ENCODE measurements around the gene DCANP1.

The DCANP1 gene

DNA sequence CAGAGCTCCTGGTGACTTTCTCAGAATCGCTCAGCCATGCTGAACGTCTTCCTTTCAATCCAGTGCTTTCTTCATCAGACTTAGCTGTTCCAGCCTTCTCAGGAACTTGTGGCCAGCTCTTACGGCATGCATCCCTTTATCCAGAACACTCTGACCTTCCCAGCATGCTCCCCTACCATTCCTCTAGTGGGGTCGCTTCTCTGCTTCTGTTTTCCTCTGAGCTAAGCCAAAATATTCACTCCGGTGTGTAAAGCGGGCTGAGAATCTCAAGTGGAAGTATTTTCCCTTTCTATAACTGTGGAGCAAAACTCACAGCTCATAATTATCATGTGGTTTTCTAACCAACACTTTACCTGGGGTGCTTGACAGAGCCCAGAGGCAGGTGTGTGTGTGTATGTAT, 6.2 kb downstream of the DCANP1 start:
- no peak for DNase-seq

DNA sequence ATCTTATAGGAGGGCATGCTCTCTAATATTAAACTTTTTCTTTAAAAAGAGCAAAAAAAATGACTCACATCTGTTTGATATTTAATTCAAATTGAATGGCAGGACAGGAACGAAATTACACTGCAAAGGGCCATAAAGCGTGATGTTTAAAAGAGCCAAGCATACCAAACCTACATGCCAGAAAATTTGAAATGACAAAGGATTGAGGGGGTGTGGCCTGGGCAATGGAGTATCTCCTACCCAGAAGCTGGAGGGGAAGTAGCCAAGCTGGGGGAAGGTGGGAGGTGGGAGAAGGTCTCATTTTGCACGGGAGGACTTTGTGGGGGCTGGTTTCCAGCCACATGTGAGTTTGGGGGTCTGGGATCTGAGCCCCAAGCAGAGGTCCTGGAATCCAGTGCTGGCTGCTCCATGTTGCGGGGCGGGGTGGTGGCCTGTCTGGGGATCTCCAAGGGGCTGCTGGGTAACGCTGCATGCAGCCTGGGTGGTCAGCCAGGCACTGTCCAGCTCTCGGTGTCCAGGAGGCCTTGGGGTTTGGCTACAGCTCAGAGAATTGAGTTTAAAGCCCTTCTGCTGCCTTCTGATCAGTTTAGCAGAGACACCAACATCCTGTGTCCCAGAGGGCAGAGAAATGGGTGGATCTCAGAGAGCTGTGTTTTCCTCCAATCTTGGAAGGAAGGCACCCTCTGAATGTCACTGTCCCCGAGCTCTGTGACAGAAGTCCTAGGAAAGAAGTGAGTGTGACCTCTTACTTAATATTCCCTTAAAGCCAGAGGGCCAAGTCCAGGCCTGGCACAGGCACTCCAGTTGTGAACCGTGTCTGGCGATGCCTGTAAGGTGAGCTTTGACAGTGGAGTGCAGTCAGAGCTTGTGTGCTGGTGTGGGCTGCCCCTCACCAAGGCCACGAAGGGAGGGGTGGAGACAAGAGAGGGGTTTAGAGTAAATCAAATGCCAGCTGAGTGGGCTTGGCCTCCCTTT, 7.6 kb downstream of the DCANP1 start:
- no peak for DNase-seq

- no peak for DNase-seq
Observed at GRCh38 chr5:135438636-135439221, 8.4 kb downstream of the DCANP1 start.

- no peak for DNase-seq
Observed at GRCh38 chr5:135437796-135438560, 9.2 kb downstream of the DCANP1 start.

GRCh38 chr5:135437422-135437795, 9.7 kb downstream of the DCANP1 start:
- no peak for DNase-seq

GRCh38 chr5:135436951-135437418, 10.2 kb downstream of the DCANP1 start:
- no peak for DNase-seq

GRCh38 chr5:135435467-135436330, 11.4 kb downstream of the DCANP1 start:
- no peak for DNase-seq

GRCh38 chr5:135434591-135435466, 12.3 kb downstream of the DCANP1 start:
- no peak for DNase-seq

DNA sequence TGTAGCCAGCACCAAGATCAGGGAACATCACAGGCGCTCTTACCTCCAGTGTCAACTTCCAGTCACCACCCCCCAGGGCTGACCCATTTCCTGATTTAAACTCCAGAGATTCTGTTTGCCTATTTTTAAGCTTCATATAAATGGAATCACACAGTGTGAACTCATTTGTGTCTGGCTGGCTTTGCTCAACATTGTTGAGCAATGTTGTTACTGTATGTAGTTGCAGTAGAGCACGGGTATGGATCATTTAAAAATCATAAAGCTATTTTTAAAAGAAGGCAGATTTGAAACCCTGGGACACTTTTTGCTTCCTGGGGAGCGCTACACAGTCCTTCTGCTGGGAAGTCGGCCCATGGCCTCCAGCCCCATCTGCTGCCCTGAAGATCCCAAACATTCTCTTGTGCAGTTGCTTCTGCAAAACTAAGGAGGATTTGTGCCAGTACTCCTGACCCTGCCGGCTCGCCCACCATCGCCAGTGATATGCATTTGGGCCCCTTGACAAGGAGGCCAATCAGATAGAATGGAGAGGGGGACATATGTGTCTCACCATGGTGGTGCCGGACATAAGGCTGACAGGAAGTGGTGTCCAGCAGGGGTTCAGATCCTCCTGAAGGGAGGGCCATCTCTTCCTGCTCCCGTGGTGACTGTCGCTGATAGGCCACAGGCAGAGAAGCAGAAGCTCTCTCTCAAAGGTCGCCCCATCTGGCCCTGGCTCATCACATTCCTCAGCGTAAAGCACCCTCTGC, 13.3 kb downstream of the DCANP1 start:
- no peak for DNase-seq

- DNase-seq = no peak
Observed at GRCh38 chr5:135432113-135432512, 15.0 kb downstream of the DCANP1 start.

DNA sequence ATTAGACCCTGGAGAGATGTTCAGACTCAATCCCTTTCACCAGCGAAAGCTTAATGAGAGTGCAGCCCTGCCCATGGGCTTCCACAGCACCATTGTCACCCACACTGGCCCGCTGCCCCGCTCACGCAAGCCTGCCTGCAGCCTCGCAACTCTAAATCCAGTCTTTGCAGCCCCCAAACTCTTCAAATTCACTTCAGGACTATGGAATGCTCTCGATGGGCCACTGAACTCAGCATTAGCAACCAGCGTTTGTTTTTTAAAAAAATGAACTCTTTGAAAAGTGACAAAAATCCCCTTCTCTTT, 17.1 kb downstream of the DCANP1 start:
- no peak for DNase-seq

- DNase-seq = no peak
Observed at GRCh38 chr5:135429301-135430134, 17.6 kb downstream of the DCANP1 start.

DNA sequence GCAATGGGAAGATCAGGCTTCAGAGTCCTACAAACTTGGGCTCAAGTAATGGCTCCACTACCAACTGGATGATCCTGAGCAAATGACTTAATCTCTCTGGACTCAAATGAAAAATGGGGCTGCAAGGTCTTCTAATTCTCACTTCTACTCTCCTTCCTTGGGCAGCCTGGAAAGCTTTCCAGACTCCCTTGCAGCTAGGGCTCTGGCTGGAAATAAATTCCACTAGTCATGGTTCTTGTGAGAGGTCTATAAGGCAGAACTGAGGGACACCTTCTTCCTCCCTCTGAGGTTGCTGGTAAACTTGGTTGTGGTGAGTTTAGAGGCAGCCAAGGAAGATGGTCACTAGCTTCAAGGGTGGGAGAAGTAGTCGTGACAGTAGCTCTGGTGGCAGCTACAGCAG, 18.6 kb downstream of the DCANP1 start:
- no peak for DNase-seq

DNA sequence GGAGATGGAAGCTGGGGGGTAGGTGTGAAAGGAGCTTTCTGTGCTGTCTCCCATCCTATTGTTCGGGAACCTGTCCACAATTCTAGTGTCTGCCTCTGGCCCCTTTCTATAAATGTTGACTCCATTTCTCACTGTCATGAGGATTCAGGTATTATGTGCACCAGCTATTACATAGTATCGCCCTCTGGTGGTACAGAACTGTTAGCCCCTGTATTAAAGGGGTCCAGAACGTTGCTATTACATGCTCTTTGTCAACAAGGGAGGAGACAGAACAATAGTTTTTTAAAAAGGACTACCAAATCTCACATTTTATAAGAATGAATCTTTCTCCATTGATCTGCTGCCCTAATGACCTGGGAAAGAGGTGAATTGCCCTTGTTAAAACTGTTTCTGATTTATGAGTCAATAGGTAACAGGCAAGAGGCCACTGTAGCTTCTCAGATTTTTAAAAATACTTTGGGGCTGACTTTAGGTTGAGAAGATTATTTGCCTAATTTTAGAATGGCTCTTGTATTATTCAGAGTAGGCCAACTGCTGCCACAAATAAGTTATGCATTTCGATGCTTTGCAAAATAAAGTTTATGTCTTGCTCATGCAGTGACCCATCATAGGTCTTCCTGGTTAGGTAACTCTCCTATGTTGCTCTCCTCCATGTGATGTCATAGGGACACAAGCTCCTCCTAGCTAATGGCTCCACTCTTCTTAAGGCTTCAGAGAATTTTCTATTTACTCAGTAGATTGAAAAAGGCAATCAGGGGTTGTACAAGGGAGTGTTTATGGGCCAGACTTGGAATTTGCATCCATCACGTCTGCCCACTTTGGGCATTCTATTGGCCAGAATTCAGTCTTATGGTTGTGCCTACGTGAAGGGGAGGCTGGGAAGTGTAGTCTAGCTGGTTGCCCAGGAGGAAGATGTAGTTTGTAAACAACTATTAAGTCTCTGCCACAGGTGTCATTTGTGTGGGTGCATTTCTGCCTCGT, 20.8 kb downstream of the DCANP1 start:
- no peak for DNase-seq

GRCh38 chr5:135425641-135426040, 21.5 kb downstream of the DCANP1 start:
- DNase-seq = no peak

DNA sequence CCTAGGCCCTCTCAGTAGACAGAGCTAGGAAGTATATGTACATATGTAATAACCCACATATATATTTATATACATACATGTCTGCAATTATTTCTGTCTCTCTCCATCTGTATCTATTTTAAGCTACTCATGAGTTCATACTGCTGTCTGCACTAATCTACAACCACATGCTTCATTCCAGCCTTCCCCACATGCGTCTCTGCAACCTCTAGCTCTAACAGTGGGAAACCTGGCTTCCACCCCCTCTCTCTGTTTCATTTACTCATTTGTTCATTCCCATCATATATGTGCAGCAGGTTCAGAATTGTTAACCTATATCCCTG, 23.3 kb downstream of the DCANP1 start:
- no peak for DNase-seq

GRCh38 chr5:135423146-135423845, 23.9 kb downstream of the DCANP1 start:
- DNase-seq = no peak

DNA sequence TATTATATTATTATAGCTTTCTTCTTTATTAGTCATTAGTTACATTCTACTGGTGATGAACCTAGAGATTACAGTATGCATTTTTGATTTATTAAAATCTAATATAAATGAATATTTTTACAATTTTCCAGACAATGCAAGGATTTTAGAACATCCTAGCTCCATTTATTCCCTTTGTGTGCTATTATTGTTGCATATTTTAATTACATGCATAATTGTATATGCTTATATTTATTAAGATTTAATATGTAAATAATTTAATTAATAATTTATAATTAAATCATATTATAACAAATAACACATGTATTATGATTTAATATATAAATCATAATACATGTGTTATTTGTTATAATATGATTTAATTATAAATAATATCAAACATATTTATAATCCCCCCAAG, 24.7 kb downstream of the DCANP1 start:
- no peak for DNase-seq

All from NCI-H510A (cell line).